IMR-90 (cell line): ENCODE results near the gene COG7.
"Not testable (repeated sequence)": the region's sequence is repeated elsewhere in the genome, so short reads cannot be mapped to it uniquely, and the experiment has no call there.

ENCODE experiments used
- BHLHE40 ChIP-seq: fragments of 150-350 bp; IDR thresholded peaks from 2 replicates; pipeline ENCODE4 v1.6.1; 2016; ENCODE audit warnings: mild to moderate bottlenecking, low read depth, low read length
- CEBPB ChIP-seq: IDR thresholded peaks from 2 replicates; pipeline ENCODE4 v1.6.1; 2012; ENCODE audit warnings: low read depth, low read length, improper control_type of control experiment
- CHD1 ChIP-seq: IDR thresholded peaks from 2 replicates; pipeline ENCODE4 v1.6.1; 2012; ENCODE audit warnings: low read depth, low read length, improper control_type of control experiment
- FOS ChIP-seq: fragments of 150-350 bp; IDR thresholded peaks from 2 replicates; pipeline ENCODE4 v1.6.1; 2016; ENCODE audit warnings: low read depth, low read length
- MAFK ChIP-seq: IDR thresholded peaks from 2 replicates; pipeline ENCODE4 v1.6.1; 2012; ENCODE audit warnings: low read depth, low read length, improper control_type of control experiment
- MAZ ChIP-seq: IDR thresholded peaks from 2 replicates; pipeline ENCODE4 v1.6.1; 2012; ENCODE audit warnings: low read depth, mild to moderate bottlenecking, low read length, improper control_type of control experiment, moderate library complexity, borderline replicate concordance
- MXI1 ChIP-seq: IDR thresholded peaks from 2 replicates; pipeline ENCODE4 v1.6.1; 2012; ENCODE audit warnings: low read depth, mild to moderate bottlenecking, low read length, moderate library complexity, borderline replicate concordance
- POLR2A ChIP-seq: IDR thresholded peaks from 2 replicates; pipeline ENCODE4 v1.6.1; 2012; ENCODE audit warnings: mild to moderate bottlenecking, low read depth, low read length
- RAD21 ChIP-seq: IDR thresholded peaks from 2 replicates; pipeline ENCODE4 v1.6.1; 2012; ENCODE audit warnings: low read length, improper control_type of control experiment
- RCOR1 ChIP-seq: IDR thresholded peaks from 2 replicates; pipeline ENCODE4 v1.6.1; 2012; ENCODE audit warnings: mild to moderate bottlenecking, low read length, improper control_type of control experiment; ENCODE audit not compliant: insufficient replicate concordance
- SMC3 ChIP-seq: fragments of 150-350 bp; IDR thresholded peaks from 2 replicates; pipeline ENCODE4 v1.6.1; 2016; ENCODE audit warnings: low read depth, mild to moderate bottlenecking, antibody characterized with exemption, low read length, moderate library complexity
- TF ChIP-seq, protein P1 (sequence below): conservative IDR thresholded peaks from 2 replicates; pipeline ENCODE4 v1.5.1; 2012; ENCODE audit warnings: mild to moderate bottlenecking, low read depth, low read length, improper control_type of control experiment
- TF ChIP-seq, protein P2 (sequence below): fragments of 150-350 bp; IDR thresholded peaks from 2 replicates; pipeline ENCODE4 v1.6.1; 2016; ENCODE audit warnings: low read depth, mild to moderate bottlenecking, low read length, moderate library complexity, borderline replicate concordance

- not testable (repeated sequence) for TF ChIP-seq MAFK, MXI1, FOS, SMC3, RCOR1, CEBPB, BHLHE40, POLR2A, CHD1, MAZ, RAD21
- TF ChIP-seq, protein P1, sequence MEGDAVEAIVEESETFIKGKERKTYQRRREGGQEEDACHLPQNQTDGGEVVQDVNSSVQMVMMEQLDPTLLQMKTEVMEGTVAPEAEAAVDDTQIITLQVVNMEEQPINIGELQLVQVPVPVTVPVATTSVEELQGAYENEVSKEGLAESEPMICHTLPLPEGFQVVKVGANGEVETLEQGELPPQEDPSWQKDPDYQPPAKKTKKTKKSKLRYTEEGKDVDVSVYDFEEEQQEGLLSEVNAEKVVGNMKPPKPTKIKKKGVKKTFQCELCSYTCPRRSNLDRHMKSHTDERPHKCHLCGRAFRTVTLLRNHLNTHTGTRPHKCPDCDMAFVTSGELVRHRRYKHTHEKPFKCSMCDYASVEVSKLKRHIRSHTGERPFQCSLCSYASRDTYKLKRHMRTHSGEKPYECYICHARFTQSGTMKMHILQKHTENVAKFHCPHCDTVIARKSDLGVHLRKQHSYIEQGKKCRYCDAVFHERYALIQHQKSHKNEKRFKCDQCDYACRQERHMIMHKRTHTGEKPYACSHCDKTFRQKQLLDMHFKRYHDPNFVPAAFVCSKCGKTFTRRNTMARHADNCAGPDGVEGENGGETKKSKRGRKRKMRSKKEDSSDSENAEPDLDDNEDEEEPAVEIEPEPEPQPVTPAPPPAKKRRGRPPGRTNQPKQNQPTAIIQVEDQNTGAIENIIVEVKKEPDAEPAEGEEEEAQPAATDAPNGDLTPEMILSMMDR, result not testable (repeated sequence)
- TF ChIP-seq, protein P2, sequence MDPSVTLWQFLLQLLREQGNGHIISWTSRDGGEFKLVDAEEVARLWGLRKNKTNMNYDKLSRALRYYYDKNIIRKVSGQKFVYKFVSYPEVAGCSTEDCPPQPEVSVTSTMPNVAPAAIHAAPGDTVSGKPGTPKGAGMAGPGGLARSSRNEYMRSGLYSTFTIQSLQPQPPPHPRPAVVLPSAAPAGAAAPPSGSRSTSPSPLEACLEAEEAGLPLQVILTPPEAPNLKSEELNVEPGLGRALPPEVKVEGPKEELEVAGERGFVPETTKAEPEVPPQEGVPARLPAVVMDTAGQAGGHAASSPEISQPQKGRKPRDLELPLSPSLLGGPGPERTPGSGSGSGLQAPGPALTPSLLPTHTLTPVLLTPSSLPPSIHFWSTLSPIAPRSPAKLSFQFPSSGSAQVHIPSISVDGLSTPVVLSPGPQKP, result not testable (repeated sequence)
Measured at GRCh38 chr16:23483492-23483891, 30.5 kb upstream of the COG7 start.
